D721Med (cell line): Measurements from ENCODE around the gene FMN1.

Experiments used
- DNase-seq: peaks from one replicate; pipeline ENCODE4 v3.0.0; 2011; ENCODE audit warnings: low spot score; ENCODE audit not compliant: insufficient read length
- FAIRE-seq: peaks from 2 replicates; lab custom pipeline; 2011; peaks lifted over from hg19 to GRCh38; lab: Jason Lieb, UNC
- CTCF ChIP-seq: IDR thresholded peaks from 2 replicates; pipeline ENCODE4 v1.5.1; 2012; ENCODE audit warnings: mild to moderate bottlenecking, control low read depth; ENCODE audit not compliant: insufficient read depth; ENCODE audit errors: missing control alignments

FMN1 gene

GRCh38 chr15:32837935-32838334, 356.6 kb downstream of the FMN1 start:
- DNase-seq, result no peak
- TF ChIP-seq CTCF, result no peak
- FAIRE-seq, result no peak

GRCh38 chr15:32834156-32834555, 360.4 kb downstream of the FMN1 start:
- DNase-seq, result no peak
- no peak for FAIRE-seq

GRCh38 chr15:32833379-32833821, 361.1 kb downstream of the FMN1 start:
- no peak for TF ChIP-seq CTCF
- no peak for FAIRE-seq
- DNase-seq, result no peak

More at GRCh38 chr15:32834156-32834555, 360.4 kb downstream of the FMN1 start:
- TF ChIP-seq CTCF, result no peak

GRCh38 chr15:32831485-32831884, 363.0 kb downstream of the FMN1 start:
- DNase-seq (no peak), FAIRE-seq (no peak)
- no peak for TF ChIP-seq CTCF

- no peak for DNase-seq
- no peak for TF ChIP-seq CTCF
- no peak for FAIRE-seq
These were observed 364.3 kb downstream of the FMN1 start for GRCh38 chr15:32830241-32830640.

GRCh38 chr15:32829436-32829835, 365.1 kb downstream of the FMN1 start:
- FAIRE-seq, result no peak
- no peak for DNase-seq
- TF ChIP-seq CTCF, result no peak

- no peak for FAIRE-seq
- no peak for TF ChIP-seq CTCF
- no peak for DNase-seq
These were observed 365.9 kb downstream of the FMN1 start for GRCh38 chr15:32828507-32829186.
